GM10248 (cell line): Measurements from ENCODE around the gene CDV3.

Source experiments
- CTCF ChIA-PET: fragments of 300-600 bp; sonication (Branson Sonifier 250); formaldehyde crosslinking; extraction: SDS; loops from one replicate; lab custom pipeline; 2021; ENCODE audit warnings: antibody characterized with exemption; lab: Yijun Ruan, JAX
- POLR2A ChIA-PET: fragments of 350-650 bp; sonication (Branson Sonifier 250); formaldehyde crosslinking; extraction: SDS; loops from one replicate; lab custom pipeline; 2020; ENCODE audit warnings: antibody characterized with exemption; lab: Yijun Ruan, JAX
- DNase-seq: peaks from one replicate; pipeline ENCODE4 v3.0.0; 2012; ENCODE audit errors: extremely low spot score
- CTCF ChIP-seq: IDR thresholded peaks from 2 replicates; pipeline ENCODE4 v1.5.1; 2012; ENCODE audit warnings: mild to moderate bottlenecking, low read depth; ENCODE audit errors: extremely low read depth, missing control alignments, control extremely low read depth

Gene CDV3

GRCh38 chr3:133574260-133574881 lies 885 bp downstream of the CDV3 start:
- ChIA-PET CTCF (interaction anchor here (0.9 to 3.9 kb wide), 9 partner anchors 11 to 133 kb away, joined by 3 to 19 read pairs (median 4); no protein-coding TSS in a partner anchor), POLR2A (interaction anchor here (0.5 to 2.3 kb wide), 4 partner anchors 10 to 105 kb away, joined by 3 to 12 read pairs (median 3); no protein-coding TSS in a partner anchor)
- DNase-seq = peak; percentile 68
- TF ChIP-seq CTCF = peak; percentile 13

GRCh38 chr3:133575086-133575485 lies 1.6 kb downstream of the CDV3 start:
- POLR2A ChIA-PET = interaction anchor here (0.5 to 2.3 kb wide), 3 partner anchors 9 to 106 kb away, joined by 3 to 12 read pairs (median 3); no protein-coding TSS in a partner anchor
- DNase-seq = no peak
- TF ChIP-seq CTCF = no peak
- CTCF ChIA-PET = interaction anchor here (0.9 to 3.9 kb wide), 8 partner anchors 12 to 133 kb away, joined by 3 to 19 read pairs (median 4); no protein-coding TSS in a partner anchor

- CTCF ChIA-PET = interaction anchor here (3.8 kb wide), 1 partner anchor 12 kb away, joined by 20 read pairs; no protein-coding TSS in a partner anchor
- POLR2A ChIA-PET = no interaction called here
- TF ChIP-seq CTCF = no peak
- no peak for DNase-seq
These were observed 2.7 kb downstream of the CDV3 start for GRCh38 chr3:133576169-133576568.

- ChIA-PET CTCF (interaction anchor here (0.6 to 3.8 kb wide), 21 partner anchors 8 to 154 kb away, joined by 3 to 20 read pairs (median 3); no protein-coding TSS in a partner anchor), POLR2A (interaction anchor here (0.6 to 1.0 kb wide), 2 partner anchors 28 to 130 kb away, joined by 4 to 5 read pairs; no protein-coding TSS in a partner anchor)
- TF ChIP-seq CTCF = peak; percentile 37
- DNase-seq = no peak
These were observed 5.2 kb downstream of the CDV3 start for GRCh38 chr3:133578548-133579191.

GRCh38 chr3:133583396-133583795 lies 9.9 kb downstream of the CDV3 start:
- CTCF ChIA-PET = no interaction called here
- DNase-seq = no peak
- POLR2A ChIA-PET = no interaction called here
- no peak for TF ChIP-seq CTCF

- no peak for TF ChIP-seq CTCF
- POLR2A ChIA-PET = interaction anchor here (1.5 kb wide), 1 partner anchor 14 kb away, joined by 3 read pairs; no protein-coding TSS in a partner anchor
- no peak for DNase-seq
- CTCF ChIA-PET = interaction anchor here (1.5 to 2.7 kb wide), 3 partner anchors 9 to 83 kb away, joined by 3 to 20 read pairs (median 4); no protein-coding TSS in a partner anchor
These were observed 14.5 kb downstream of the CDV3 start for GRCh38 chr3:133588035-133588434.
